HG02885 (cell line): ENCODE measurements around the gene TRAK1.

Experiments
- ATAC-seq: cut with Tn5 transposase; IDR thresholded peaks from one replicate; pipeline ENCODE4 v1.9.1; 2021; ENCODE audit warnings: mild to moderate bottlenecking; ENCODE audit not compliant: unreplicated experiment, poor library complexity

The TRAK1 gene

DNA sequence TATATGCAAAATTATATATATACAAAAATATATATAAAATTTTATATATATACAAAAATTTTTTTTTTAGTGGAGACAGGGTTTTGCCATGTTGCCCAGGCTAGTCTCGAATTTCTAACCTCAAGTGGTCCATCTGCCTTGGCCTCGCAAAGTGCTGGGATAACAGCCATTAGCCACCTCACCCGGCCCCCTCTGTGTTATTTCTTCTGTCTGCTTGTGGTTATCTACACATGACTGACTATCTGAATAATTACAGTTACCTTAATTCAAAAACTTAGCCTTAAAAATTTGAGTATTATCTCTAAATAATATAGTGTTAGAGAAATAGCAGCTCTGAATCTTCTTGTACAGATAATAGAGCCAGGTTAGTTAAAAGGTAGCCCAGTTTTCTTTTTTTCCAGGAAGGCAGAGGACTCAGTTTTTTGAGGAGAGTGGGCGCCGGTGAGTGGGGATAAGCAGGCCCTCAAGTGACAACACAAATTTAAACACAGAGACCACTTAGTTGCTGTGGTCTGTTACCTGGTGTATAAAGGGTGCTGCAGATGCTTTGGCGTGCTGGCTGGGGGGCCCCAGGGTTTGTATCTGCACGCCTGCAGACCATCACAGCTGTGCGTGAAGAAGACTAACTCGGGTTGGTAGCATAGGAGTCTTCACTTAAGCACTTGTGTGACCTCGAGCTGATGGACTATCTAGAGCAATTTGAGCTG, 83.7 kb downstream of the TRAK1 start:
- ATAC-seq, result no peak

GRCh38 chr3:42175386-42176240, 84.5 kb downstream of the TRAK1 start:
- no peak for ATAC-seq

DNA sequence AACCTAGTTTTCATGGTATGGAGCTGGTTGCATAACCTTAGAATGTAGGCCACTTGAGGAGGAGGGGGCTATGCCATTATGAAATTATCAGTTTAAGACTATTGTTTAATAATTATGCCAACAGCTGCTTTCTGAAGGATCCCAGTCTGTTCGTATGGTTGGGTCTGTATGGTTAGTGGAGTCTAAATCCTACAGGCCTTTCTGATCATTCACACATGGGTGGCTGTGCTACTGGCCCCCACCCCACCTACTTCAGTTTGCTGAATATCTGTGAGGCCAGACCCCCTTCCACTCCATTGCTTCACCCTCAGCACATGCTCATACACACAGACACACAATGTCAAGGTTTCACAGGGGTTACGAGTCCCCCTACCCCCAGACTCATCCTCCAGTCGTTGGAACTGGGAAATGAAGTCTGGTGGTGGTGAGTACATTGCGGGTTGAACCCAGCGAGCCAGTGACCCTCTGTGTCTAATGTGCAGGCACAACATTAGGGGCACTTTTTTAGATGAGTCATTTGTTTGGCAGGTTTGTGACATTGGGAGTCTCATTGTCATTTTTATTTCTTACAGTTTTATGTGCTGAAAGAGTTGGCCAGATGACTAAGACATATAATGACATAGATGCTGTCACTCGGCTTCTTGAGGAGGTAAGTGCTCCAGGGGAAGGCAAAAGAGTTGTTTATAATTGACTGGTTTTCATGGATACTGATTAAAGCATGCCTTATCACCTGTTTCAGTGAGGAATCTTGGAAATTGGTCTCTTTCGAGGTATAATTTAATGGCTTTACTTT, 85.3 kb downstream of the TRAK1 start:
- ATAC-seq, result no peak

- no peak for ATAC-seq
Observed at GRCh38 chr3:42177068-42177800, 86.1 kb downstream of the TRAK1 start.

- no peak for ATAC-seq
Observed at GRCh38 chr3:42177801-42178150, 86.6 kb downstream of the TRAK1 start.

DNA sequence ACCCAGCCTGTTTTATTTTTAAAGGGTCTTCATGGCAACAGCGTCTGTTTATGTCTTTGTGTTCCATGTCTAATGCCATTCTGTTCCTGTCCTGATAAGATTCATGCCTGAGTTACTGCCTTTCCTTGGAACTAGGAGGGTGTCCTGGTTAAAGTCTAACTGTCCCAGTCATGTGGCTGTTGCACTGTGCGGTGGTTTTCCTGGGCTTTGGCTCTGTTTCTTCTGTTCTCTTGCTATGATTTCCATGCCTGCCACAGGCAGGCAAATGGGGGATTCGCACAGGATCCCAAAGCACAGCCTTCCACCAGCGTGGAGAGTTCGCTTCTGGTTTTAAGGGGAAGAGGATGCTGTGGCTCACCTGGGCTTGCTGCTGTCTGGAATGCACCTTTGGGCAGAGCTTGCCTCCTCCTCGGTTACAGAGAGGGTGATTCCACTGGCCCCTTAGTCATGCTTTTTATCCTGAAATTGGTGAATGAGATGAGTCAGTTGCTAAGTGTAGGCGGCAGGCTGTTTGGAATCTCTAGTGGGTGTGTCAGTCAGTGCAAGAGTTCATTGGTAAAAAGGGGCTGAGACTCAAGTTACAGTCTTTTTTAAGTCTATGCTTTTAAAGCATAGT, 88.1 kb downstream of the TRAK1 start:
- no peak for ATAC-seq

GRCh38 chr3:42180901-42181300, 89.7 kb downstream of the TRAK1 start:
- no peak for ATAC-seq

DNA sequence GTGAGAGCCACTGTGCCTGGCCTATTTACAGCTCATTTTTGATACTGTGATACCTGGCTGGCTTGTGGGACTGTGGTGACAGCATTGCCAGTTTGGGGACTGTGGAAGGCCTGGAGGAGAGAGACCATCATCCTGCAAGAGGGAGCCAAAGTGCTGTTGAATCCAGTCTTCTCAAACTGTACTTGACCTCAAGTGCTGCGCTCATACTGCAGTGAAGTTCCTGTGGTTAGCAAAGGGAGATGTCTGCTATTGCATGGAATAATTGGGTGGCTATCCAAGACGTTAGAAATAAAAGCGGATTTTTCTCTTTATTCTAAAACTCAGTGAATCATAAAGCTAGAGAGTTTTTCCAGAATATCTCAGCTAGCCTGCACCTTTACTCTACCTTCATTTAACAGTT, 91.4 kb downstream of the TRAK1 start:
- no peak for ATAC-seq

DNA sequence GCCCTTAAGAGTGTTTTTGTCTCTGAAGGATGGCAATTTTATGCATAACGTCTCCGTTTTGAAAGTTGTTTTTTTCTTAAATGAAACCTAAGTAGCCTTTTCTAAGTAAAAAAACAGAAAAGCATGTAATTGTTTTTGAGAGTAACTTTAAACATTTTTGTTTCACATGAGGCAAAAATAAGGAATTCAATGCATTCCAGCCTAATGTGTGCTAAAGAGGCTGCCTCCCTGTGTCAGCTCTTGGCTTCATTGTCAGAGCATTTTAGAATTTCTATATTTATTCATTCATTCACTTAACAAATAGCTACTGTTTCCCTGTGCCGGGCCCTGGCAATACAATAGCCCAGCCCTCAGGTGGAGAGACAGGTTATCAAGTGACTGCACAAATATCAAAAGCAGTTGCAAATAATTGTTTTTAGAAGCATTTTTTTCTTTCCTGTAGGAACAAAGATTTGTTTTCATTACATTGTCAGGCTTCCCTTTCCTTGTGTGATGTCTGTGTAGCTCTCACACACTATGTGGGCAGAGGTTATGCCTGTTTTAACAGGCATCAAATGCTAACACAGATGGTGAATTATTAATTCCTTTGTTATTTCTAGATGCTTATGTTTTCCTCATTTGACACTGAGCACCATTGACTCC, 93.0 kb downstream of the TRAK1 start:
- ATAC-seq, result no peak

GRCh38 chr3:42184651-42185443, 93.7 kb downstream of the TRAK1 start:
- ATAC-seq, result no peak

DNA sequence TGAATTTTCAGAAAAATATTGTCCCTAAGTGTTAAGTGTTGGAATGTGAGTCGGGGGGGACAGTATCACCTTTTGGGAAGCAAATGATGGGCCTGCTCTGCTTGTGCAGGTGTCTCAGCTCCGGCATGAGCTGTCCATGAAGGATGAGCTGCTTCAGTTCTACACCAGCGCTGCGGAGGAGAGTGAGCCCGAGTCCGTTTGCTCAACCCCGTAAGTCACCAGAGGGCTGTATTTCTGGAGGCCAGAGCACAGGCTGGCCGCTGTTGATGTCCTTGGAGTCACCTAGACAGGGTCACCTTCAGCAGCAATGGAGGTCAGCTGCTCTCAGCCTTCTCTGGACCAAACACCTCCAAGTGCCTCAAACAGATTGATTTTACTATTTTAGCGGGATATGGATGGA, 96.8 kb downstream of the TRAK1 start:
- ATAC-seq, result no peak

DNA sequence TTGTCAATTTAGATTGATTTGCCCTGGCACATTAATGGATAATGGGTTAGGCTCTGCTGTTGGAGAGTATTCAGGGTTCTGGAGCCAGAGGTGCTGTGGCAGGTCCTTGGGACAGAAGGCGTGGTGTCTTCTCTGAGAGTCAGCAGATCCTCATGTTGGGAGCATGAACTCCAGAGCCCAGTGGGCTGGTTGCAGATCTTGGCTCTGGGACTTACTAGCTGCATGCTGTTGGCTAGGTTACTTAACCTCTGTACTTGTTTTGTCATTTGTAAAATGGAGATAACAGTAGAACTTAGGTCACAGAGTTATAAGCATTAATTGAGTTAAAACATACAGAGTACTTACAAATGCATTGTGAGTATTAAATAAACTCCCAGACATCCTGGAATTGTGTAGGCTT, 97.2 kb downstream of the TRAK1 start:
- no peak for ATAC-seq

DNA sequence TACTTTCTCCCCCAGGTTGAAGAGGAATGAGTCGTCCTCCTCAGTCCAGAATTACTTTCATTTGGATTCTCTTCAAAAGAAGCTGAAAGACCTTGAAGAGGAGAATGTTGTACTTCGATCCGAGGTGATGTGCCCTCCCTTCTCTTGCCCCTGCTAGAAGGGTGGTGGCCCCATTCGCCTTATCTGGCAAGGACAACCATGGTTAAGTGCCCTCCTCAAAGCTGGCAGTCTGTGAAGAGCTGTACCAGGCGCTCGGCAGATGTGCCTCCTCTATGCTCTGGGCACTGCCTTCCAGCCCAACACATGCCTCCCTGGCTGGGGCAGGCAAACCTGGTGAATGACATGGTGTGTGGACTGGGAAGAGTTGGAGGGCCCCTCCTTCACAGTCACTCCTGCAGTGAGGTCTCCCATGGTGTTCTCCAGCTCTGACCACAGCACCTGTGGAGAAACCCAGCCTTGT, 97.9 kb downstream of the TRAK1 start:
- no peak for ATAC-seq

DNA sequence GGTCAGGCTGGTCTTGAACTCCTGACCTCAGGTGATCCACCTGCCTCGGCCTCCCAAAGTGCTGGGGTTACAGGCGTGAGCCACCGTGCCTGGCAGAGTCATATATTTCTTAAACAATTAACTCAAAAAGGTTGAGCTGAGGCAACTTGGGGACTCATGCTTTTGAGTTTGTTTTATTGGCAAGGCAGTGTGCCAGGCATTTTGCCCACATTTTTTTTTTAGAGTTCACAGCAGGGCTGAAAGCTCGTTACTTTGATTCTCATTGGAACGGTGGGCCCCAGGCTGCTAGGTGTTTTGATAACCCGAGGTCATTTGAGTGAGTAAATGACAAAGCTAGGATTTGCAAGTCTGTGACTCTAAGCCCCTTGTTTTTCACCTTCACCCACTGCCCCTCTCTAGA, 98.6 kb downstream of the TRAK1 start:
- no peak for ATAC-seq

- no peak for ATAC-seq
Observed at GRCh38 chr3:42190701-42191442, 99.7 kb downstream of the TRAK1 start.

- no peak for ATAC-seq
Observed at GRCh38 chr3:42191443-42191747, 100.2 kb downstream of the TRAK1 start.

GRCh38 chr3:42192334-42193200, 101.4 kb downstream of the TRAK1 start:
- peak; percentile 43 for ATAC-seq
